CD8-positive, alpha-beta memory T cell (primary cell): ENCODE measurements around the gene STX16. TPM values are rescaled to one million over a fixed set of nuclear protein-coding genes. Genes with fewer than 3 reads are reported as not detected.
A peak's percentile ranks its signal among the peaks of the same experiment; 100 is the strongest.

Source experiments
- CTCF ChIA-PET: fragments of 350-600 bp; sonication (Branson Sonifier 250); formaldehyde crosslinking; loops from one replicate; lab custom pipeline; 2021; ENCODE audit warnings: antibody characterized with exemption; lab: Charles Lee
- POLR2A ChIA-PET: fragments of 350-600 bp; sonication (Branson Sonifier 250); formaldehyde crosslinking; loops from one replicate; lab custom pipeline; 2021; ENCODE audit warnings: antibody characterized with exemption; lab: Charles Lee
- DNase-seq, 5 donors: peaks; one replicate each; pipeline versions ENCODE4 v3.0.0 to v3.0.0-alpha.2; 2020 to 2022; ENCODE audit warnings: mixed read lengths in 1 of 5
- H3K27ac ChIP-seq: one replicate; pipeline ENCODE4 v1.7.0; 2013; ENCODE audit warnings: low read depth, mild to moderate bottlenecking, low read length, moderate library complexity
- H3K27me3 ChIP-seq: 2 replicates; pipeline ENCODE4 v1.7.0; 2013; ENCODE audit warnings: low read length, mild to moderate bottlenecking; ENCODE audit not compliant: insufficient read depth, poor library complexity, severe bottlenecking
- H3K36me3 ChIP-seq: 2 replicates; pipeline ENCODE4 v1.7.0; 2013; ENCODE audit warnings: mild to moderate bottlenecking, low read length, moderate library complexity; ENCODE audit not compliant: insufficient read depth
- H3K4me1 ChIP-seq: 2 replicates; pipeline ENCODE4 v1.7.0; 2013; ENCODE audit warnings: mild to moderate bottlenecking, low read length, moderate library complexity; ENCODE audit not compliant: insufficient read depth
- H3K4me3 ChIP-seq: 2 replicates; pipeline ENCODE4 v1.7.0; 2013; ENCODE audit warnings: mild to moderate bottlenecking, low read length
- H3K9me3 ChIP-seq: 2 replicates; pipeline ENCODE4 v1.7.0; 2013; ENCODE audit warnings: mild to moderate bottlenecking, low read length
- H3K27ac Mint-ChIP-seq, 8 donors: one replicate each; pipeline ENCODE4 v1.8.0; 2020 to 2021; ENCODE audit warnings: mixed read lengths in 8 of 8, mild to moderate bottlenecking in 6 of 8, inconsistent platforms in 3 of 8, moderate library complexity in 3 of 8
- H3K27me3 Mint-ChIP-seq, 2 donors: one replicate each; pipeline ENCODE4 v1.8.0; 2020 to 2021; ENCODE audit warnings: mixed read lengths in 2 of 2, mild to moderate bottlenecking in 1 of 2, moderate library complexity in 1 of 2
- H3K36me3 Mint-ChIP-seq, 3 donors: one replicate each; pipeline ENCODE4 v1.8.0; 2020 to 2021; ENCODE audit warnings: mixed read lengths in 3 of 3, inconsistent platforms in 1 of 3, mild to moderate bottlenecking in 1 of 3
- H3K4me1 Mint-ChIP-seq, 3 donors: one replicate each; pipeline ENCODE4 v1.8.0; 2020 to 2021; ENCODE audit warnings: mixed read lengths in 3 of 3, inconsistent platforms in 1 of 3, mild to moderate bottlenecking in 1 of 3
- H3K4me3 Mint-ChIP-seq, 7 donors: one replicate each; pipeline ENCODE4 v1.8.0; 2020 to 2021; ENCODE audit warnings: mixed read lengths in 7 of 7, mild to moderate bottlenecking in 6 of 7, moderate library complexity in 4 of 7, inconsistent platforms in 2 of 7
- H3K9me3 Mint-ChIP-seq, 5 donors: one replicate each; pipeline ENCODE4 v1.8.0; 2020 to 2022; ENCODE audit warnings: mixed read lengths in 5 of 5, mild to moderate bottlenecking in 3 of 5, moderate library complexity in 2 of 5, inconsistent platforms in 1 of 5
- polyA plus RNA-seq: library from polyadenylated mRNA; unstranded; fragments of 300-500 nt; fragmentation: Illumina TruSeq; gene quantifications from one replicate; pipeline ENCODE4 v1.2.3, GENCODE V29; 2021
- total RNA-seq, 2 experiments: library from RNA; stranded (reverse); gene quantifications; one replicate each; pipeline ENCODE4 v1.2.3, GENCODE V29; 2021

The STX16 gene
- total and polyA plus RNA-seq, 3 experiments from 2014 or later, result 24.9 to 72.8 (median 69.2) TPM

DNA sequence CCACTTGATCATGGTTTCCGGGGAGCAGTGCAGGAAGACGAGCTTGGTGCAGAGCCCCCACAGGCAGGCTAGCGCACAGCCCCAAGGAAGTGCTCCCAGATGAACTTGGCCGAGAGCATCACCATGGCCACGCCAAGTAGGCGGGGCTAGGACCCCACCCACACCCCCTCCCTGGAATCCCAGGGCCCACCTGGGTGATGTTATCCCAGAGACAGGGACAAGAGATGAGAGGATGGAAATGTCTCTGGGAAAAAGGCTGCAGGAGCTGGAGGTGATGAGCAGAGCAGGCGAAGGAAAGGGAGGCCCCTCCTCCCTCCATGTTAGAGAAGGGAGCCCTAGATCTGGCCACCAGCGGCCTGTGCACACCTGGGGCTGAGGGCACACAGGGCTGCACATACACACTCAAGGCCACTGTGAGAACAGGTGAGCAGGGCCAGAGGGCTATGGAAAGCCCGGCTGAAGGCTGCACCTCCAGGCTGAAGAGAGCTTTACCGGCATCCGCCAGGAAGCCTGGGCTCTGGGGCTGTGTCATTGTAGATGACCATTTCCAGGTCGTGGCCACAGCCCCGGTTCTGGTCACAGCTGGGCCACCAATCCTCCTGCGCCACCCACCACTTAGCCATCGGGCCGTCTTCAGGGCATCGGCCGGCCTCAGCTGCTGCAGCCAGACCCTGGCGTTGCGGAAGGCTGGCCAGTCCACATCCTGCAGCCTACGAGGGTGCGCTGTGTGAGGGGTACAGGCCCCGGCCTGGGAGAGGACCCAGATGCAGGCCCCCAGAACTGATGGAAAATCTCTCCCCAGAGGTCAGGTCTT is 66.4 kb downstream of the STX16 start:
- Mint-ChIP-seq H3K4me3 (no peak overlapping the region), H3K9me3 (no peaks in the 10 kb centered on the region), H3K27ac (no peak overlapping the region), H3K36me3 (peaks cover under 1 to 2% (median 2%) of the 10 kb centered on the region in 3 donors), H3K4me1 (no peaks in the 10 kb centered on the region), H3K27me3 (peaks cover 18 to 19% of the 10 kb centered on the region in 2 donors)
- CTCF ChIA-PET, result no interaction called here
- Histone ChIP-seq H3K27ac (no peak overlapping the region), H3K4me1 (no peaks in the 10 kb centered on the region), H3K27me3 (no peaks in the 10 kb centered on the region), H3K9me3 (no peaks in the 10 kb centered on the region), H3K4me3 (no peak overlapping the region), H3K36me3 (no peaks in the 10 kb centered on the region)
- POLR2A ChIA-PET, result no interaction called here
- DNase-seq, result peak in 1 of 5 donors; percentile 33

DNA sequence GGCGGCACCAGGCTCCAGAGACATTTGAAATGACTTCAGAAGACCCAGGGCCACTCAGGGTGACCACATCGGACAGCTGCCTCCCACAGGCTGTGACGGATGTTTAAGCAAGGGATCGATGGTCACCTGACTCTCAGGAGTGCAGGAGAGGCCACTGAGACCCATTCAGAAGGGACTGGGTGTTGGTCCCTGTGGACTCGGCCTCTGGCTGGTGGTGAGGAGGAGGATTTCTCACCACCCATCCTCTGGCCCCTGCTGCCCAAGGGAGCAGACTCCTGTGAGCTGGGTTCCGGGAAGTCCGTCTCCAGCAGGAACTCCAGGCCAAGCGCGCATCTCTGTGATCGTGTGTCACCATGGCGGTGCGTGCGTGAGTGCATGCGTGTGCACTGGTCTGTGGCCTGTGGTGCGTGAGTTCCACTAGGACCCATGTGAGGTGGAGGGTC is 67.1 kb downstream of the STX16 start:
- Mint-ChIP-seq H3K9me3 (no peaks in the 10 kb centered on the region), H3K4me3 (no peak overlapping the region), H3K36me3 (peaks cover 2 to 4% (median 2%) of the 10 kb centered on the region in 3 donors), H3K27me3 (peaks cover 24 to 26% of the 10 kb centered on the region in 2 donors), H3K4me1 (no peaks in the 10 kb centered on the region), H3K27ac (no peak overlapping the region)
- ChIA-PET CTCF (no interaction called here), POLR2A (no interaction called here)
- no peak overlapping the region for H3K4me3 ChIP-seq
- no peaks in the 10 kb centered on the region for H3K27me3 ChIP-seq
- H3K9me3 ChIP-seq, result no peaks in the 10 kb centered on the region
- no peaks in the 10 kb centered on the region for H3K4me1 ChIP-seq
- DNase-seq, result no peak
- H3K27ac ChIP-seq, result no peak overlapping the region
- H3K36me3 ChIP-seq, result no peaks in the 10 kb centered on the region

DNA sequence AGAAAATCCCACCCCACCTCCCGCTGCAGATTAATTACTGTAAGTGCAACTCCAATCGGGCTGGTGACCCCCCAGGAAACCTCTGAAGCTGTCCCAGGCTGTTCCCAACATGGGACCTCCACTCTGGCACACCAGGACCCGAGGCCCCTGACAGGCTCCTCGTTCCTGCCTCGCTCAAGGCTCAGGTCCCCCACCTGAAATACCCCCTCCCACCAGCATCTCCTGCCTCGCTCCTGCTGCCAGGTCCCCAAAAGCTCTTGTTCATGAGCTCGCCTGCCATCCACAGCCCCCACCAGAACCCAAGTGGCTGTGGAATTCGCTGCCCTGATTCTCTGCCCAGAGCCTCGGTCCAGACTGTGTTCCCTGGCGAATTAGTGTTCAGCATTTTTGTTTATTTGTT is 67.6 kb downstream of the STX16 start:
- H3K4me3 Mint-ChIP-seq, result no peak overlapping the region
- peak overlapping the region in 1 of 8 donors; percentile 52 for H3K27ac Mint-ChIP-seq
- H3K9me3 Mint-ChIP-seq, result peaks cover 0 to 2% (median 0%) of the 10 kb centered on the region in 5 donors
- Histone ChIP-seq H3K36me3 (no peaks in the 10 kb centered on the region), H3K4me3 (no peak overlapping the region), H3K27ac (no peak overlapping the region), H3K9me3 (no peaks in the 10 kb centered on the region), H3K4me1 (no peaks in the 10 kb centered on the region), H3K27me3 (peaks cover 3% of the 10 kb centered on the region)
- H3K4me1 Mint-ChIP-seq, result no peaks in the 10 kb centered on the region
- ChIA-PET CTCF (no interaction called here), POLR2A (no interaction called here)
- H3K36me3 Mint-ChIP-seq, result peaks cover under 1 to 4% (median 2%) of the 10 kb centered on the region in 3 donors
- DNase-seq, result no peak
- peaks cover 29 to 32% of the 10 kb centered on the region in 2 donors for H3K27me3 Mint-ChIP-seq

DNA sequence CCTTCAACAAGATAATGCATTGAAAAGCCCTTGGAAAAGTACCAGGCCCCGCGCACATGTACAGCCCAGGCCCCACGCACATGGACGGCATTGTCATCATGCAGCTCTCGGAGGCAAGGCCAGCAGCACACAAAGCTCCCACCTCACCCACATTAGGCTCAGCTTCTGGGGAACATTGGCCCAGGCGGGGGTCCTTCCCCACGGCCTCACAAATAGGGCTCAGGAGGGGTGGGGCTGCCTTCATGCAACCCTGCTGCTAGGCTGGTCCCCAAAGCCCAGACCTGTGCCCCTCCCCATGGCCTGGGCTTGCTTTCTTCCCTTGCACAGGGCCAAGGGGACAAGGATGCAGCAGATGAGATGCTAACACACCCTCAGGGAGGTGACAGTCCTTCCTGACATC is 68.2 kb downstream of the STX16 start:
- no peak for DNase-seq
- Mint-ChIP-seq H3K4me3 (no peak overlapping the region), H3K27ac (no peak overlapping the region), H3K27me3 (peaks cover 32 to 37% of the 10 kb centered on the region in 2 donors), H3K36me3 (peaks cover 0 to 4% (median 2%) of the 10 kb centered on the region in 3 donors), H3K4me1 (no peaks in the 10 kb centered on the region), H3K9me3 (peaks cover 0 to 2% (median 0%) of the 10 kb centered on the region in 5 donors)
- H3K27ac ChIP-seq, result no peak overlapping the region
- H3K36me3 ChIP-seq, result no peaks in the 10 kb centered on the region
- peaks cover 5% of the 10 kb centered on the region for H3K27me3 ChIP-seq
- H3K4me3 ChIP-seq, result no peak overlapping the region
- no peaks in the 10 kb centered on the region for H3K9me3 ChIP-seq
- ChIA-PET CTCF (no interaction called here), POLR2A (no interaction called here)
- no peaks in the 10 kb centered on the region for H3K4me1 ChIP-seq

DNA sequence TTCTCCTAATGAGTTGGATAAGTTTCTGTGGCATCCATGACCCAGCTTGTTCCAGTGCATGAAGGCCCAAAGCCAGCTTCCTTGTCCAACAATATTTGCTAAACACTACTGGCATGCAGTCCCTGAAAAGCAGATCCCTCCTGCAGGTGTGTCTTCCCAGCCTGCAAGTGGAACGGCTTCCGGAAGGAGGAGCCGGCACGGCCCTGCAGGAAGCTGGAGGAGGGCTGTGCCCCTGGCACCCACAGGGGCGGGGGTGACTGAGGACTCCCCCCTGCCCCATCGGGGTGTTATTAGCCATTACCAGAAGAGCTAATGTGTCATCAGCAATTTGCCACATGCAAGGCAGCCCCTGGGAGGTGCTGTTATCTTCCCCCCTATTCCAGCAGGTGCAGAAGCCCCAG is 68.9 kb downstream of the STX16 start:
- Histone ChIP-seq H3K27me3 (peaks cover 5% of the 10 kb centered on the region), H3K4me3 (no peak overlapping the region), H3K36me3 (no peaks in the 10 kb centered on the region), H3K9me3 (no peaks in the 10 kb centered on the region), H3K4me1 (no peaks in the 10 kb centered on the region), H3K27ac (no peak overlapping the region)
- no peak for DNase-seq
- Mint-ChIP-seq H3K27me3 (peaks cover 33 to 44% of the 10 kb centered on the region in 2 donors), H3K9me3 (peaks cover 0 to 2% (median 0%) of the 10 kb centered on the region in 5 donors), H3K4me3 (no peak overlapping the region), H3K27ac (no peak overlapping the region), H3K4me1 (no peaks in the 10 kb centered on the region), H3K36me3 (peaks cover 0 to 4% (median 2%) of the 10 kb centered on the region in 3 donors)
- ChIA-PET POLR2A (no interaction called here), CTCF (no interaction called here)

DNA sequence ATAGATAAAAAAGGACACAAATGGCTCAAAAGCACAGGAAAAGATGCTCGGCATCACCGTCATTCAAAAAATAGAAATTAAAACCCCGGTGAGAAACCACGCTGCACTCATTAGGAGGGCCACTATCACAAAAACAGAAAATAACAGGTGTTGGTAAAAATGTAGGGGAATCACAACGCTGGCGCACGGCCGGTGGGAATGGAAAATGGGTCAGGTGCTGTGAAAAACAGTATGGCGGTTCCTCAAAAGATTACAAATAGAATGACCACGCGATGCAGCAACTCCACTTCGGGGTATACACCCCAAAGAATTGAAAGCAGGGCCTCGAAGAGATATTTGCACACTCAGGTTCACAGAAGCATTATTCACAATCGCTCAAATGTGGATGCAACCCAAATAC is 69.8 kb downstream of the STX16 start:
- Histone ChIP-seq H3K27ac (no peak overlapping the region), H3K4me3 (no peak overlapping the region), H3K27me3 (peaks cover 5% of the 10 kb centered on the region), H3K36me3 (no peaks in the 10 kb centered on the region), H3K4me1 (no peaks in the 10 kb centered on the region), H3K9me3 (no peaks in the 10 kb centered on the region)
- no peak overlapping the region for H3K4me3 Mint-ChIP-seq
- peaks cover 0 to 4% (median 0%) of the 10 kb centered on the region in 3 donors for H3K36me3 Mint-ChIP-seq
- ChIA-PET POLR2A (no interaction called here), CTCF (no interaction called here)
- DNase-seq, result no peak
- H3K4me1 Mint-ChIP-seq, result no peaks in the 10 kb centered on the region
- no peak overlapping the region for H3K27ac Mint-ChIP-seq
- peaks cover 35 to 45% of the 10 kb centered on the region in 2 donors for H3K27me3 Mint-ChIP-seq
- peaks cover 0 to 2% (median 0%) of the 10 kb centered on the region in 5 donors for H3K9me3 Mint-ChIP-seq

DNA sequence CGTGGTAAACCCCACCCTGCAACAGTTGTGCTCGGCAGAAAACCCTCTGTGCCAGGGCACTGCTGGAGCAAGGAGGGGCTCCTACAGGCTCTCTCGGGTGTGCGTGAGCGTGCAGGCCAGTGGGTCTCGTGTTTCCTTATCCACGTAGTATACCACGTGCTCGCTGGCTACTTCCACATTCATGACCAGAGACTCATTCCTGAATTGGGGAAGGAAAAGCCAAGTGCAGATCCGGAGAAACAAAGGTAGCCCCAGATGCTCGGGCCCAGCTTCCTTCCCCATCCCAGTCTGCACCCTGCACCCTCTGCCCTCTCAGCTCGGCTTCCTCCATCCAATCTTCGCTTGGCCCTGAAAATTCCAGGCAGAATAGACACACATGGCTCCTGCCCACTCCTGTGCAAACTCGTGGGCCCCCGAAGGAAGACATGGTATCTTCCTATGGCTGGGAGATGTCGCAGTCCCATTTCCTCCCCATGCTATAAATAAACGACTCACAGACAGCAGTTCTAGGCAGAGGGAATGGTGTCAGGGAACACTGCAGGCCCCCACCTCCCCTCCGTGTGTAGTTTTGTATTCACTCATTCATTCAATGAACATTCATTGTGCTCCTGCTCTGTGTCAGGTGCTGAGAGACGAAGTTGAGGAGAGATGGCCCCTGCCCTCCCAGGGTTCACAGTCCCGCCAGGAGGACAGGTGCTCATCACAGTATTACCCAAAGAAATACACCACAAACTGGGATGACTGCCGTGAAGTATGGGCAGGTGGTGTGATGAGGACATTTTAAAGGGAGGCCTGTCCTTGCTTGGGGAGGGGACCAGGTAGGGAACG is 71.1 kb downstream of the STX16 start:
- H3K4me1 Mint-ChIP-seq, result no peaks in the 10 kb centered on the region
- Histone ChIP-seq H3K27ac (no peak overlapping the region), H3K36me3 (no peaks in the 10 kb centered on the region), H3K9me3 (no peaks in the 10 kb centered on the region), H3K27me3 (peaks cover 5% of the 10 kb centered on the region), H3K4me1 (no peaks in the 10 kb centered on the region), H3K4me3 (no peak overlapping the region)
- H3K36me3 Mint-ChIP-seq, result peaks cover 0 to 6% (median 0%) of the 10 kb centered on the region in 3 donors
- ChIA-PET CTCF (no interaction called here), POLR2A (no interaction called here)
- peaks cover 0 to 6% (median 5%) of the 10 kb centered on the region in 5 donors for H3K9me3 Mint-ChIP-seq
- H3K4me3 Mint-ChIP-seq, result no peak overlapping the region
- H3K27ac Mint-ChIP-seq, result no peak overlapping the region
- DNase-seq, result no peak
- H3K27me3 Mint-ChIP-seq, result peaks cover 35 to 53% of the 10 kb centered on the region in 2 donors
